ENCODE data around the gene PRKN.

The PRKN gene

DNA sequence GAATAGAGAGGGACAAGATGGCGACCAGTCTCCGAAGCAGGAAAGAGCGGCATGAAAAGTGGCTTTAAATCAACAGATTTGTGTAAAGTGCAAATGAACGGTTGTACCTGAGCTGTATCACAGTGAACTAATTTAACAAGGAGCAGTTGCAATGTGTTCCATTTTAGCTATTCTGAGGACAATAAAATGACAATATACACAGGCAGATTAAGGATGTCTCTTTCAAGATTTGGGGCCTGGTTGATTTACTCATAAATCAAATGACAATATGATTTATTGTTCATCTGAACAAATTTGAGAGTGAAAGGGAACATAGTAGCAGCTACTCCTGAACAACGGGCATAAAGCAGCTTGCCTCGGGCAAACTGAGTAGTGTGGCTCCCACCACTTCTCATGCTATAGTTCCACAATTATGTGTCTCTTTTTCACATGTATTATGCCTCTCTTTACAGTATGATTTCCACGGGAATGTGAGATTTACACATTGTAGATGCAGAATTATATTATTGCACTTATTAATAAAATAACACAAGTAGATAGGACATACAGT is 1249.6 kb downstream of the PRKN start:
- DNase-seq (ENCODE audit: low spot score): no peak
- TF ChIP-seq CTCF (IDR thresholded peaks at IDR 0.05; ENCODE audit: borderline replicate concordance, control extremely low read depth, extremely low read depth, insufficient read depth, missing control alignments): no peak
- in situ Hi-C loops (cut with MboI; ENCODE audit: low sequenced_read_pairs, unreplicated experiment): no loop called here

GRCh38 chr6:161476711-161477110 is 1250.9 kb downstream of the PRKN start:
- DNase-seq (ENCODE audit: low spot score): no peak
- TF ChIP-seq CTCF (IDR thresholded peaks at IDR 0.05; ENCODE audit: borderline replicate concordance, control extremely low read depth, extremely low read depth, insufficient read depth, missing control alignments): no peak
- in situ Hi-C loops (cut with MboI; ENCODE audit: low sequenced_read_pairs, unreplicated experiment): no loop called here

DNA sequence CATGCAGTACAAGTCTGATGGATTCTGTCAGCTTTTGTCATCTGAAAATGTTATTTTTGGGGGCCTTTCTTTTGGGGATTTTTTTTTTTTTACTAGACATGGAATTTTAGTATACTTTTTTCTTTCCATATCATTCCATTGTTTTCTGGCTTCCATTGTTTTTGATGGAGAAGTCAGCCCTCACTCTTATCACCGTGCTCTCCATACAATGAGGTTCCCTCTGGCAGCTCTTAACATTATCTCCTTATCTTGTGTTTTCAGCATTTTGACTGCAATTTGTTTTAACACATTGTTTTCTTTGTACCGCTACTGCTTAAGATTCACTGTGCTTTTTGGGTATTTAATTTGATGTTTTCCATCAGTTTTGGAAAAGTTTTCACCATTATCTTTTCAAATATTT is 1262.2 kb downstream of the PRKN start:
- in situ Hi-C loops (cut with MboI; ENCODE audit: low sequenced_read_pairs, unreplicated experiment): no loop called here
- no peak for DNase-seq (ENCODE audit: low spot score)
- no peak for TF ChIP-seq CTCF (IDR thresholded peaks at IDR 0.05; ENCODE audit: borderline replicate concordance, control extremely low read depth, extremely low read depth, insufficient read depth, missing control alignments)

DNA sequence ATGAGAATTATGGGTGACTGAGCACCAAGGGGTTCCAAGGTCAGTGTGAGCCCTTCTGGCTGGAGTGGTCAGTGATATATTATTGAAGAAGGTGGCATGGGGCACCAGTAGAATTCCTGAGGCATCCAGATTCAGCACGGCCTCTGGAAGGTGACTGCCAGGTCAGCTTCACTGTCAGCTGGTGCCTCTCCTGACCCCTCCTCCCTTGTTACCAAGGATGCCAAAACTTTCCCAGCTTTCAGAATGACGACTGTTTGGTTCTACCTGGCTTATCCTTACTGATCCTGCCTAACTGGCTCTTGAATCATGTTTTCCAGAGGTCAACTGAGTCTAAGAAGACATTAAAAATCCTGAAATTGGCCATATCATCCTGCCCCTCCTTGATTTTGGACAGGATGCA is 1264.5 kb downstream of the PRKN start:
- no peak for DNase-seq (ENCODE audit: low spot score)
- in situ Hi-C loops (cut with MboI; ENCODE audit: low sequenced_read_pairs, unreplicated experiment): no loop called here
- no peak for TF ChIP-seq CTCF (IDR thresholded peaks at IDR 0.05; ENCODE audit: borderline replicate concordance, control extremely low read depth, extremely low read depth, insufficient read depth, missing control alignments)

GRCh38 chr6:161462148-161462547 is 1265.4 kb downstream of the PRKN start:
- in situ Hi-C loops (cut with MboI; ENCODE audit: low sequenced_read_pairs, unreplicated experiment): no loop called here
- no peak for TF ChIP-seq CTCF (IDR thresholded peaks at IDR 0.05; ENCODE audit: borderline replicate concordance, control extremely low read depth, extremely low read depth, insufficient read depth, missing control alignments)
- no peak for DNase-seq (ENCODE audit: low spot score)

GRCh38 chr6:161459008-161459615 is 1268.5 kb downstream of the PRKN start:
- in situ Hi-C loops (cut with MboI; ENCODE audit: low sequenced_read_pairs, unreplicated experiment): no loop called here
- no peak for DNase-seq (ENCODE audit: low spot score)
- TF ChIP-seq CTCF (IDR thresholded peaks at IDR 0.05; ENCODE audit: borderline replicate concordance, control extremely low read depth, extremely low read depth, insufficient read depth, missing control alignments): no peak

Measured in GM13976 (cell line).